Nephron progenitor cell (in vitro differentiated cells): ENCODE results near the gene RBM8A.

ENCODE experiments used
- DNase-seq: peaks from one replicate; pipeline ENCODE4 v3.0.0; 2021
- H3K27ac Mint-ChIP-seq: 2 replicates; pipeline ENCODE4 v1.8.0; 2021; ENCODE audit warnings: mild to moderate bottlenecking, moderate library complexity, mixed read lengths
- H3K27me3 Mint-ChIP-seq: 2 replicates; pipeline ENCODE4 v1.8.0; 2021; ENCODE audit warnings: mild to moderate bottlenecking, low read depth, mixed read lengths; ENCODE audit not compliant: poor library complexity
- H3K36me3 Mint-ChIP-seq: 2 replicates; pipeline ENCODE4 v1.8.0; 2021; ENCODE audit warnings: low read depth, mixed read lengths
- H3K4me1 Mint-ChIP-seq: 2 replicates; pipeline ENCODE4 v1.8.0; 2021; ENCODE audit warnings: mixed read lengths
- H3K4me3 Mint-ChIP-seq: 2 replicates; pipeline ENCODE4 v1.8.0; 2021; ENCODE audit warnings: mild to moderate bottlenecking, moderate library complexity, mixed read lengths
- H3K9me3 Mint-ChIP-seq: 2 replicates; pipeline ENCODE4 v1.8.0; 2021; ENCODE audit warnings: mild to moderate bottlenecking, moderate library complexity, mixed read lengths
- CTCF ChIP-seq: fragments of 200-600 bp; sonication (generic); IDR thresholded peaks from 2 replicates; pipeline ENCODE4 v1.5.0; 2021; ENCODE audit warnings: antibody characterized with exemption

The RBM8A gene

GRCh38 chr1:145952903-145953302 lies 25.6 kb upstream of the RBM8A start:
- Mint-ChIP-seq H3K4me3 (no peak overlapping the region), H3K36me3 (peaks cover 28% of the 10 kb centered on the region), H3K27me3 (peaks cover 8% of the 10 kb centered on the region), H3K4me1 (peaks cover 38% of the 10 kb centered on the region), H3K27ac (no peak overlapping the region), H3K9me3 (no peaks in the 10 kb centered on the region)
- no peak for TF ChIP-seq CTCF
- DNase-seq: no peak

- Mint-ChIP-seq H3K27me3 (peaks cover 8% of the 10 kb centered on the region), H3K4me1 (peaks cover 29% of the 10 kb centered on the region), H3K27ac (peak overlapping the region; percentile 5), H3K9me3 (no peaks in the 10 kb centered on the region), H3K36me3 (peaks cover 35% of the 10 kb centered on the region), H3K4me3 (no peak overlapping the region)
- DNase-seq: no peak
- no peak for TF ChIP-seq CTCF
These were observed 24.2 kb upstream of the RBM8A start for GRCh38 chr1:145951526-145951925.

GRCh38 chr1:145949219-145949618 lies 21.9 kb upstream of the RBM8A start:
- no peak for DNase-seq

GRCh38 chr1:145947551-145947950 lies 20.3 kb upstream of the RBM8A start:
- DNase-seq: no peak
- H3K4me3 Mint-ChIP-seq: no peak overlapping the region
- peaks cover 46% of the 10 kb centered on the region for H3K36me3 Mint-ChIP-seq
- no peak overlapping the region for H3K27ac Mint-ChIP-seq
- TF ChIP-seq CTCF: no peak
- H3K27me3 Mint-ChIP-seq: no peaks in the 10 kb centered on the region
- peaks cover 14% of the 10 kb centered on the region for H3K4me1 Mint-ChIP-seq
- no peaks in the 10 kb centered on the region for H3K9me3 Mint-ChIP-seq

More at GRCh38 chr1:145949219-145949618, 21.9 kb upstream of the RBM8A start:
- peaks cover 38% of the 10 kb centered on the region for H3K36me3 Mint-ChIP-seq
- peak overlapping the region; percentile 3 for H3K27ac Mint-ChIP-seq
- H3K4me3 Mint-ChIP-seq: no peak overlapping the region
- TF ChIP-seq CTCF: no peak
- peaks cover 5% of the 10 kb centered on the region for H3K27me3 Mint-ChIP-seq
- no peaks in the 10 kb centered on the region for H3K9me3 Mint-ChIP-seq
- peaks cover 7% of the 10 kb centered on the region for H3K4me1 Mint-ChIP-seq

GRCh38 chr1:145946477-145946986 lies 19.2 kb upstream of the RBM8A start:
- Mint-ChIP-seq H3K27me3 (no peaks in the 10 kb centered on the region), H3K4me1 (peaks cover 20% of the 10 kb centered on the region), H3K36me3 (peaks cover 47% of the 10 kb centered on the region), H3K9me3 (no peaks in the 10 kb centered on the region), H3K27ac (no peak overlapping the region), H3K4me3 (no peak overlapping the region)
- no peak for DNase-seq
- no peak for TF ChIP-seq CTCF

GRCh38 chr1:145944532-145944931 lies 17.2 kb upstream of the RBM8A start:
- DNase-seq: no peak
- TF ChIP-seq CTCF: no peak
- peaks cover 20% of the 10 kb centered on the region for H3K4me1 Mint-ChIP-seq
- no peak overlapping the region for H3K4me3 Mint-ChIP-seq
- no peaks in the 10 kb centered on the region for H3K9me3 Mint-ChIP-seq
- no peaks in the 10 kb centered on the region for H3K27me3 Mint-ChIP-seq
- H3K36me3 Mint-ChIP-seq: peaks cover 49% of the 10 kb centered on the region
- H3K27ac Mint-ChIP-seq: no peak overlapping the region
